ENCODE results near the gene LUC7L2. TPM values are rescaled to one million over a fixed set of nuclear protein-coding genes. Genes with fewer than 3 reads are reported as not detected.
A peak's percentile ranks its signal among the peaks of the same experiment; 100 is the strongest.

The LUC7L2 gene, protein sequence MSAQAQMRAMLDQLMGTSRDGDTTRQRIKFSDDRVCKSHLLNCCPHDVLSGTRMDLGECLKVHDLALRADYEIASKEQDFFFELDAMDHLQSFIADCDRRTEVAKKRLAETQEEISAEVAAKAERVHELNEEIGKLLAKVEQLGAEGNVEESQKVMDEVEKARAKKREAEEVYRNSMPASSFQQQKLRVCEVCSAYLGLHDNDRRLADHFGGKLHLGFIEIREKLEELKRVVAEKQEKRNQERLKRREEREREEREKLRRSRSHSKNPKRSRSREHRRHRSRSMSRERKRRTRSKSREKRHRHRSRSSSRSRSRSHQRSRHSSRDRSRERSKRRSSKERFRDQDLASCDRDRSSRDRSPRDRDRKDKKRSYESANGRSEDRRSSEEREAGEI
- 224 and 228 TPM in 2 replicates for total RNA-seq (2013; cell fraction: nucleolus; rRNA removed)
- total RNA-seq (2014; rRNA removed) (48.8 and 51.8 TPM in 2 replicates), total RNA-seq (2014; rRNA removed; fragmentation: Illumina TruSeq; extraction: Trizol) (68.4 and 69.3 TPM in 2 replicates), total RNA-seq (2021) (86.5 and 98.7 TPM in 2 replicates), polyA plus RNA-seq (2011; rRNA removed) (66.3 and 82.2 TPM in 2 replicates), polyA plus RNA-seq (2014; fragmentation: Illumina TruSeq; extraction: Trizol) (78.7 and 100.0 TPM in 2 replicates), polyA plus RNA-seq (2014; fragmentation: Nextera tagmentation; extraction: Ambion mirVana) (10 to 100 TPM; 31.7 to 37.8 TPM), polyA plus RNA-seq (2014; rRNA removed) (57.6 and 69.1 TPM in 2 replicates), polyA plus RNA-seq (2016; fragmentation: Nextera tagmentation; extraction: Ambion mirVana) (10 to 100 TPM; 68.0 to 75.7 TPM), polyA minus RNA-seq (2011; rRNA and poly(A)+ RNA removed) (41.7 and 64.0 TPM in 2 replicates), Bru-seq, nascent RNA (percentile 91 among the genes with signal in this experiment), BruChase-seq, experiment 1, labeled RNA remaining after a 6-hour chase (percentile 97 among the genes with signal in this experiment), BruChase-seq, experiment 2, labeled RNA remaining after a 2-hour chase (percentile 98 among the genes with signal in this experiment)
- 41.1 TPM for polyA plus RNA-seq (2011; ENCODE audit: low read depth)
- polyA plus RNA-seq (2011; cell fraction: cytosol; rRNA removed), result 25.7 and 55.8 TPM in 2 replicates
- polyA plus RNA-seq (2011; cell fraction: nucleus; rRNA removed), result 104 and 130 TPM in 2 replicates
- polyA plus RNA-seq (2012), result 67.6 and 78.5 TPM in 2 replicates
- polyA minus RNA-seq (2011; cell fraction: cytosol; rRNA and poly(A)+ RNA removed), result 19.2 and 29.2 TPM in 2 replicates
- polyA minus RNA-seq (2011; cell fraction: nucleus; rRNA and poly(A)+ RNA removed), result 141 and 271 TPM in 2 replicates
- long read RNA-seq, experiment 1, transcript LUC7L2-202 (10 exons, 2,645 nt), result major isoform, 26 of 48 reads
- long read RNA-seq, experiment 1, partial matches to known transcripts, result 17 of 48 reads
- long read RNA-seq, experiment 1, other reads (novel, unspliced or antisense), result 5 of 48 reads
- long read RNA-seq, experiment 2, transcript LUC7L2-207 (9 exons, 2,837 nt), result major isoform, 7 of 34 reads
- long read RNA-seq, experiment 2, partial matches to known transcripts, result 13 of 34 reads
- long read RNA-seq, experiment 2, other reads (novel, unspliced or antisense), result 11 of 34 reads

DNA sequence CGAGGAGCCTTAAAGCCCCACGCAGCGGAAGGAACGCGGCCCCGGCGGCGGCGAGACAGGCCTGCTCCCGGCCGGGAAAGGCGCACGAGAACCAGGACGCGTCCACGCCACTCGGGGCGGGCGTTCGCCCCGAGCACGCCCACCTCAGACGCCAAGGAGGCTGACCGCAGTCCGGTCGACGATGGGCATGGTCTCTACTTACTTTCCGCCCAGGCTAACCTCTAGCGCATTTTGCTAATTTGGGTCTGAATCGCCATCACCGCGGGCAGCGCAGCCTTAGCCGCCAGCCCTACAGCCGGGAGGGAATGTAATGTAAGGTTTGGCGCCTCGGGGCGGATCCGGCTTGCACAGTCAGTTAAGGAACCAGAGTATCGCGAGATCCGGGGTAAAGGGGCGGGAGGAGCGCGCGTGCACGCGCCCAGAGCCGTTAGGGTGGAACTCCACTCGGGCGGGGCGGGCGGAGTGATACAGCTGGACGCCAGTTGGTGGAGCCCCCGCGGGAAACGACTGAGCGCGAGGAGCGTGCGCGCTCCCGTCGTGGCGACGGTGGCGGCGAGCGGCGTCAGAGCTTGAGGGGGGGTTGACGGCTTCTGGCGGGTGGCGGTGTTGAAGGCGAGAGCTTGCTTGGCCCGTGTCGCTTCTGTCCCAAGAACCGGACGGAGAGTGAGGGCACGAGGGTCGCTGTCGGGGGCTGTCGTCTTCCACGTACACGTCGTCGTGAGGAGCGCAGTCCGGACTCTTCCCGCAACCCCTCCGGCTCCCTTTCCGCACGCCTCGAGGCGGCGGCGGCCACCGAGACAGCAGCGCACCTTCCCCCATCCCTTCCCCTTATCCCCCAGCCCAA is at the start of gene LUC7L2:
Gene LUC7L2, plus strand, starts transcription at position 529 of the 844 bp plus-strand sequence. CDS start 368 bp downstream, outside the sequence.
- intact Hi-C loops (cut with micrococcal nuclease; ENCODE audit: unreplicated experiment), result loop anchor here (1.0 to 5.0 kb wide), 3 partner anchors 19 to 252 kb away; partner anchors contain the start of gene ZC3HAV1
- ChIA-PET SMC1A (ENCODE audit: uncharacterized antibody, unreplicated experiment) (interaction anchor here (1.8 to 2.1 kb wide), 2 partner anchors 10 to 20 kb away, joined by 7 to 9 read pairs; no protein-coding TSS in a partner anchor), POLR2A (interaction anchor here (0.6 to 1.7 kb wide), 8 partner anchors 10 to 299 kb away, joined by 3 to 6 read pairs (median 4); no protein-coding TSS in a partner anchor), CTCF (interaction anchor here (0.9 to 1.4 kb wide), 3 partner anchors 15 to 285 kb away, joined by 3 to 5 read pairs (median 3); no protein-coding TSS in a partner anchor), RAD21 (ENCODE audit: unreplicated experiment) (interaction anchor here (0.5 to 1.6 kb wide), 4 partner anchors 14 to 1371 kb away, joined by 3 to 6 read pairs (median 4); no protein-coding TSS in a partner anchor)
- FAIRE-seq (peak; percentile 72), DNase-seq (ENCODE audit: low read depth, low spot score) (peak; percentile 94), ATAC-seq (peak; percentile 84)
- Histone ChIP-seq H3K79me2 (ENCODE audit: control insufficient read depth, insufficient read depth, low read length) (peaks cover 63% of the 10 kb centered on the region), H2AFZ (ENCODE audit: control insufficient read depth, low read depth, low read length) (peak within 1 kb of the TSS; percentile 94), H3K27me3 (replicated peaks in 1 of 2; ENCODE audit: control insufficient read depth in 2 of 2, insufficient read depth in 2 of 2, low read length in 1 of 2) (no peaks in the 10 kb centered on the region), H3K4me2 (ENCODE audit: control insufficient read depth, insufficient read depth) (peak within 1 kb of the TSS; percentile 76), H3K36me3 (ENCODE audit: control insufficient read depth in 2 of 2, insufficient read depth in 2 of 2, low read length in 1 of 2) (peaks cover 0 to 2% of the 10 kb centered on the region in 2 experiments; a peak in 3 of 4 replicates), H3K4me1 (ENCODE audit: control insufficient read depth, insufficient read depth, low read length) (no peaks in the 10 kb centered on the region), H3K27ac (ENCODE audit: control insufficient read depth, insufficient read depth) (peak within 1 kb of the TSS; percentile 98), H3K9me3 (replicated peaks; ENCODE audit: control insufficient read depth, insufficient read depth, low read length) (no peaks in the 10 kb centered on the region), H4K20me1 (ENCODE audit: control insufficient read depth, insufficient read depth) (peaks cover 5% of the 10 kb centered on the region; the same call in 1 of the 2 replicates), H3K9ac (ENCODE audit: control insufficient read depth, insufficient read depth, low read length) (peak within 1 kb of the TSS; percentile 100), H3K4me3 (peak within 1 kb of the TSS; percentile 95)
- BruUV-seq (replicated peaks), result no TSS peak
- whole genome bisulfite sequencing (ENCODE audit: insufficient coverage, insufficient replicate concordance, low lambda C conversion rate, missing lambda C conversion rate), result 1% methylated on average over 90 of the region's 98 CpGs
- in situ Hi-C loops (cut with MboI), result loop anchor here (5.0 to 25.0 kb wide), 2 partner anchors 247 to 1553 kb away; partner anchors contain the start of gene BRAF
- TF ChIP-seq SIX5 (IDR thresholded peaks at IDR 0.05; ENCODE audit: low read depth, low read length, severe bottlenecking) (peak; percentile 37), SRF (IDR thresholded peaks at IDR 0.05; ENCODE audit: low read depth in 2 of 2, low read length in 2 of 2) (0 out of 4 replicates have a peak, but pooled peaks of 1 of the 2 experiments have one; percentile 18), EP300 (IDR thresholded peaks at IDR 0.05; ENCODE audit: borderline replicate concordance in 1 of 2, control insufficient read depth in 1 of 2, low read depth in 2 of 2, low read length in 2 of 2) (peak in 1 of 2 experiments; percentile 36; a peak in 1 of 4 replicates), NFIC (IDR thresholded peaks at IDR 0.05; ENCODE audit: low read depth, low read length) (no peak), IKZF1 (conservative IDR thresholded peaks at IDR 0.05) (peak; percentile 87), YY1 (IDR thresholded peaks at IDR 0.05; ENCODE audit: low read depth, low read length) (peak; percentile 74), TARDBP (IDR thresholded peaks at IDR 0.05; ENCODE audit: borderline replicate concordance) (no peak; the same call in 1 of the 2 replicates), CHD4 (IDR thresholded peaks at IDR 0.05) (no peak), ZSCAN29 (IDR thresholded peaks at IDR 0.05) (peak; percentile 75; the same call in 1 of the 2 replicates), MEF2A (IDR thresholded peaks at IDR 0.05; ENCODE audit: insufficient read depth, low read depth, low read length) (no peak)
- TF ChIP-seq, protein P1, sequence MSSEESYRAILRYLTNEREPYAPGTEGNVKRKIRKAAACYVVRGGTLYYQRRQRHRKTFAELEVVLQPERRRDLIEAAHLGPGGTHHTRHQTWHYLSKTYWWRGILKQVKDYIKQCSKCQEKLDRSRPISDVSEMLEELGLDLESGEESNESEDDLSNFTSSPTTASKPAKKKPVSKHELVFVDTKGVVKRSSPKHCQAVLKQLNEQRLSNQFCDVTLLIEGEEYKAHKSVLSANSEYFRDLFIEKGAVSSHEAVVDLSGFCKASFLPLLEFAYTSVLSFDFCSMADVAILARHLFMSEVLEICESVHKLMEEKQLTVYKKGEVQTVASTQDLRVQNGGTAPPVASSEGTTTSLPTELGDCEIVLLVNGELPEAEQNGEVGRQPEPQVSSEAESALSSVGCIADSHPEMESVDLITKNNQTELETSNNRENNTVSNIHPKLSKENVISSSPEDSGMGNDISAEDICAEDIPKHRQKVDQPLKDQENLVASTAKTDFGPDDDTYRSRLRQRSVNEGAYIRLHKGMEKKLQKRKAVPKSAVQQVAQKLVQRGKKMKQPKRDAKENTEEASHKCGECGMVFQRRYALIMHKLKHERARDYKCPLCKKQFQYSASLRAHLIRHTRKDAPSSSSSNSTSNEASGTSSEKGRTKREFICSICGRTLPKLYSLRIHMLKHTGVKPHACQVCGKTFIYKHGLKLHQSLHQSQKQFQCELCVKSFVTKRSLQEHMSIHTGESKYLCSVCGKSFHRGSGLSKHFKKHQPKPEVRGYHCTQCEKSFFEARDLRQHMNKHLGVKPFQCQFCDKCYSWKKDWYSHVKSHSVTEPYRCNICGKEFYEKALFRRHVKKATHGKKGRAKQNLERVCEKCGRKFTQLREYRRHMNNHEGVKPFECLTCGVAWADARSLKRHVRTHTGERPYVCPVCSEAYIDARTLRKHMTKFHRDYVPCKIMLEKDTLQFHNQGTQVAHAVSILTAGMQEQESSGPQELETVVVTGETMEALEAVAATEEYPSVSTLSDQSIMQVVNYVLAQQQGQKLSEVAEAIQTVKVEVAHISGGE (CRISPR knock-in tag; IDR thresholded peaks at IDR 0.05), result no peak
- TF ChIP-seq, protein P2, sequence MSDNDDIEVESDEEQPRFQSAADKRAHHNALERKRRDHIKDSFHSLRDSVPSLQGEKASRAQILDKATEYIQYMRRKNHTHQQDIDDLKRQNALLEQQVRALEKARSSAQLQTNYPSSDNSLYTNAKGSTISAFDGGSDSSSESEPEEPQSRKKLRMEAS (IDR thresholded peaks at IDR 0.05; ENCODE audit: low read depth, low read length), result peak; percentile 67
